HG03045 (cell line): Measurements from ENCODE around the gene ATP11A.

Experiments
- ATAC-seq: cut with Tn5 transposase; IDR thresholded peaks from one replicate; pipeline ENCODE4 v1.9.1; 2021; ENCODE audit warnings: mild to moderate bottlenecking, moderate library complexity; ENCODE audit not compliant: unreplicated experiment

The ATP11A gene

GRCh38 chr13:112899281-112900225 is 209.7 kb downstream of the ATP11A start:
- ATAC-seq: no peak

- ATAC-seq: no peak
Observed at GRCh38 chr13:112900226-112900600, 210.4 kb downstream of the ATP11A start.

- no peak for ATAC-seq
Observed at GRCh38 chr13:112900691-112901091, 210.9 kb downstream of the ATP11A start.

- ATAC-seq: no peak
Observed at GRCh38 chr13:112902101-112902651, 212.3 kb downstream of the ATP11A start.

- no peak for ATAC-seq
Observed at GRCh38 chr13:112902669-112903068, 212.8 kb downstream of the ATP11A start.

GRCh38 chr13:112903071-112903577 is 213.3 kb downstream of the ATP11A start:
- ATAC-seq: no peak

- no peak for ATAC-seq
Observed at GRCh38 chr13:112903606-112904195, 213.9 kb downstream of the ATP11A start.

GRCh38 chr13:112904436-112904960 is 214.7 kb downstream of the ATP11A start:
- ATAC-seq: no peak

- ATAC-seq: no peak
Observed at GRCh38 chr13:112905086-112905485, 215.2 kb downstream of the ATP11A start.

- ATAC-seq: no peak
Observed at GRCh38 chr13:112905619-112905989, 215.8 kb downstream of the ATP11A start.

- no peak for ATAC-seq
Observed at GRCh38 chr13:112905990-112906641, 216.3 kb downstream of the ATP11A start.

GRCh38 chr13:112907286-112907685 is 217.4 kb downstream of the ATP11A start:
- ATAC-seq: no peak

- ATAC-seq: no peak
Observed at GRCh38 chr13:112907871-112908331, 218.1 kb downstream of the ATP11A start.

GRCh38 chr13:112908342-112908741 is 218.5 kb downstream of the ATP11A start:
- no peak for ATAC-seq

- ATAC-seq: no peak
Observed at GRCh38 chr13:112910016-112910415, 220.2 kb downstream of the ATP11A start.

- no peak for ATAC-seq
Observed at GRCh38 chr13:112910616-112911280, 220.9 kb downstream of the ATP11A start.

- ATAC-seq: no peak
Observed at GRCh38 chr13:112911285-112911701, 221.5 kb downstream of the ATP11A start.

GRCh38 chr13:112911883-112912282 is 222.0 kb downstream of the ATP11A start:
- ATAC-seq: no peak

- no peak for ATAC-seq
Observed at GRCh38 chr13:112912726-112913440, 223.0 kb downstream of the ATP11A start.

GRCh38 chr13:112916296-112916695 is 226.5 kb downstream of the ATP11A start:
- no peak for ATAC-seq
